ENCODE measurements around the gene DIPK1A.

GRCh38 chr1:92874987-92875386 lies 86.3 kb downstream of the DIPK1A start:
- no peak for TF ChIP-seq CTCF (IDR thresholded peaks at IDR 0.05; ENCODE audit: poor library complexity, severe bottlenecking)
- no peak for TF ChIP-seq POLR2AphosphoS5 (IDR thresholded peaks at IDR 0.05)
- no peak for TF ChIP-seq EP300 (conservative IDR thresholded peaks at IDR 0.05; ENCODE audit: poor library complexity, severe bottlenecking)
- TF ChIP-seq EZH2 (IDR thresholded peaks at IDR 0.05; ENCODE audit: borderline replicate concordance, insufficient read depth, low read length, poor library complexity, severe bottlenecking) = no peak
- no peak for TF ChIP-seq TAF1 (IDR thresholded peaks at IDR 0.05; ENCODE audit: low read depth)
- no peak for TF ChIP-seq MXI1 (conservative IDR thresholded peaks at IDR 0.05; ENCODE audit: poor library complexity, severe bottlenecking)

Data from neural cell (in vitro differentiated cells).